Ovary (tissue), 3 donors: ENCODE data around the gene MAP3K2.

Experiments used
- EP300 ChIP-seq: sonication (generic); formaldehyde crosslinking; IDR thresholded peaks from one replicate; pipeline ENCODE4 v1.6.1; 2017; ENCODE audit warnings: antibody characterized with exemption
- POLR2A ChIP-seq: fragments of 450-650 bp; IDR thresholded peaks from one replicate; pipeline ENCODE4 v1.6.1; 2017; ENCODE audit warnings: antibody characterized with exemption, mild to moderate bottlenecking, moderate library complexity
- TF ChIP-seq, protein P1 (sequence below), 3 donors: fragments of 450-650 bp in 2 of 3; fragments of 200-600 bp in 1 of 3; IDR thresholded peaks; one replicate each; pipeline versions ENCODE4 v1.5.1 to v1.8.0; 2016 to 2022; ENCODE audit warnings: antibody characterized with exemption in 3 of 3, mild to moderate bottlenecking in 1 of 3
- donor health status: DM: no; HTN: no; CAD: no.

DNA sequence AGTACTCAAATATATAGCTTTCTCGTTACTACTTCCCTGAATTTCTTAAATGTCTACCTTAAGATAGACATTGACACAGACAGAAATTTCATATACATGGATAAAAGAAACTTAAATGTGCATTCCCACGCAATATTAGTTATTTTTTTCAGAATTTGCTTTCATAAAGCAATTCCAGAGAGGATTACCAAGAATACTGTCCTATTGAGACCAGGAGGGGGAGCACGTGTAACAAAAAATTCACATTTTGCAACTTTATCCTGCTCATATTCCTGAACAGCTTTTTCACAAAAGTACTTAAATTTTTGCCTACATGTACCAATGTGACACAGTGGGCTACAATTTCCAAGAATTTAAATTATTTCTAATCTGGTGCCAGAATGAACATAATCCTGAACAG is 63.1 kb downstream of the MAP3K2 start:
- TF ChIP-seq, protein P1, sequence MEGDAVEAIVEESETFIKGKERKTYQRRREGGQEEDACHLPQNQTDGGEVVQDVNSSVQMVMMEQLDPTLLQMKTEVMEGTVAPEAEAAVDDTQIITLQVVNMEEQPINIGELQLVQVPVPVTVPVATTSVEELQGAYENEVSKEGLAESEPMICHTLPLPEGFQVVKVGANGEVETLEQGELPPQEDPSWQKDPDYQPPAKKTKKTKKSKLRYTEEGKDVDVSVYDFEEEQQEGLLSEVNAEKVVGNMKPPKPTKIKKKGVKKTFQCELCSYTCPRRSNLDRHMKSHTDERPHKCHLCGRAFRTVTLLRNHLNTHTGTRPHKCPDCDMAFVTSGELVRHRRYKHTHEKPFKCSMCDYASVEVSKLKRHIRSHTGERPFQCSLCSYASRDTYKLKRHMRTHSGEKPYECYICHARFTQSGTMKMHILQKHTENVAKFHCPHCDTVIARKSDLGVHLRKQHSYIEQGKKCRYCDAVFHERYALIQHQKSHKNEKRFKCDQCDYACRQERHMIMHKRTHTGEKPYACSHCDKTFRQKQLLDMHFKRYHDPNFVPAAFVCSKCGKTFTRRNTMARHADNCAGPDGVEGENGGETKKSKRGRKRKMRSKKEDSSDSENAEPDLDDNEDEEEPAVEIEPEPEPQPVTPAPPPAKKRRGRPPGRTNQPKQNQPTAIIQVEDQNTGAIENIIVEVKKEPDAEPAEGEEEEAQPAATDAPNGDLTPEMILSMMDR (IDR thresholded peaks at IDR 0.05): peak in 1 of 3 donors; percentile 45
- TF ChIP-seq POLR2A: no peak
- TF ChIP-seq EP300: no peak
